Stomach (tissue), 4 donors: ENCODE measurements around the gene ADARB2.

Experiments used
- POLR2AphosphoS5 ChIP-seq, 3 donors: sonication (generic); formaldehyde crosslinking; IDR thresholded peaks; one replicate each; pipeline ENCODE4 v1.6.1; 2016; ENCODE audit warnings: antibody characterized with exemption in 3 of 3
- TF ChIP-seq, protein P1 (sequence below), 7 experiments: fragments of 450-650 bp in 4 of 7; fragments of 200-600 bp in 3 of 7; sonication (generic) in 3 of 7; IDR thresholded peaks; one replicate each; pipeline ENCODE4 v1.5.1; 2016 to 2019; ENCODE audit warnings: antibody characterized with exemption in 7 of 7, control low read depth in 2 of 7, mild to moderate bottlenecking in 1 of 7

DNA sequence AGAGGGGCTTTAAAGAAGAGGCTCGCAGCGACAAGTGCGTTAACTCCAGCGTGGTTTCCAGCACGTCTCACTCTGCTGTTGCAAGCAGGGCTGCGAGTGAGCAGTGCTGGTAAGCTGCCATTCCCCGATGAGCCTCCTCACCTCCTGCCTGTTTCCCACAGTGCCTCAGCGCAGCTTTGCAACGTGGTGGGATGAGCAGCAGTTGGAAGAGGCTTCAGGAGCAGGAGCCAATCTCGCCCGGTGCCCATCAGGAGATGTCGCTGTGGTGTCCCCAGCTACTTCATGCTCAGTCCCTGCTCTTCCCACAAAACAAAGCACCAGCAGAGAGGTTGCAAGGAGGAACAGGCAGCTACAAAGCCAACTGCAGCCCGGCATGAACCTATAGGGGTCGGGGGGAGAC is 2.4 kb upstream of the ADARB2 start:
- TF ChIP-seq, protein P1, sequence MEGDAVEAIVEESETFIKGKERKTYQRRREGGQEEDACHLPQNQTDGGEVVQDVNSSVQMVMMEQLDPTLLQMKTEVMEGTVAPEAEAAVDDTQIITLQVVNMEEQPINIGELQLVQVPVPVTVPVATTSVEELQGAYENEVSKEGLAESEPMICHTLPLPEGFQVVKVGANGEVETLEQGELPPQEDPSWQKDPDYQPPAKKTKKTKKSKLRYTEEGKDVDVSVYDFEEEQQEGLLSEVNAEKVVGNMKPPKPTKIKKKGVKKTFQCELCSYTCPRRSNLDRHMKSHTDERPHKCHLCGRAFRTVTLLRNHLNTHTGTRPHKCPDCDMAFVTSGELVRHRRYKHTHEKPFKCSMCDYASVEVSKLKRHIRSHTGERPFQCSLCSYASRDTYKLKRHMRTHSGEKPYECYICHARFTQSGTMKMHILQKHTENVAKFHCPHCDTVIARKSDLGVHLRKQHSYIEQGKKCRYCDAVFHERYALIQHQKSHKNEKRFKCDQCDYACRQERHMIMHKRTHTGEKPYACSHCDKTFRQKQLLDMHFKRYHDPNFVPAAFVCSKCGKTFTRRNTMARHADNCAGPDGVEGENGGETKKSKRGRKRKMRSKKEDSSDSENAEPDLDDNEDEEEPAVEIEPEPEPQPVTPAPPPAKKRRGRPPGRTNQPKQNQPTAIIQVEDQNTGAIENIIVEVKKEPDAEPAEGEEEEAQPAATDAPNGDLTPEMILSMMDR (IDR thresholded peaks at IDR 0.05), result no peak
- no peak for TF ChIP-seq POLR2AphosphoS5 (IDR thresholded peaks at IDR 0.05)
